Inferior parietal cortex (tissue), 1 donor: ENCODE data around the gene MCF2L.
"Not testable (repeated sequence)": the region's sequence is repeated elsewhere in the genome, so short reads cannot be mapped to it uniquely, and the experiment has no call there.

Experiments
- DNase-seq: peaks from one replicate; pipeline ENCODE4 v3.0.0-alpha.2; 2016; ENCODE audit errors: extremely low spot score

The MCF2L gene

DNA sequence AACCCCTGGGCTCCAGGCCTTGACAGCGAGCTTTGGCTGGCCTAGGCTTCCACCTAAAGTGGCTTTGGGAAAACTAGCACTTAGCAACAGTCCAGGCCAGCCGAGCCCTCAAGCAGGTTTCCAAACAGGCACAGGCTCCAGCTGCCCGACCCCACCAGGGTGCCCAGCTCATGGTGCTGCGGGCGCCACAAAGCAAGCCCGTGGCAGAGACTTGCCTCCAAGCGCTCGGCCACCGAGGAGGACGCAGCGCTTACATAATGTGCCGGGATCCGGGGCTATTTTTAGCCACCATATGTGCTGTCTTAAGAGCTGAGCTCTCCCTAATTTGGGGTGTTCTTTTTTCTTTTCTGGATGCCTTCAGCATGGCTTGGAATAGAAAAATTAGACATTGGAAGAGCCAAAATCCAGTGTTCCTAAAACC, 80.5 kb downstream of the MCF2L start:
- DNase-seq: peak; percentile 85

DNA sequence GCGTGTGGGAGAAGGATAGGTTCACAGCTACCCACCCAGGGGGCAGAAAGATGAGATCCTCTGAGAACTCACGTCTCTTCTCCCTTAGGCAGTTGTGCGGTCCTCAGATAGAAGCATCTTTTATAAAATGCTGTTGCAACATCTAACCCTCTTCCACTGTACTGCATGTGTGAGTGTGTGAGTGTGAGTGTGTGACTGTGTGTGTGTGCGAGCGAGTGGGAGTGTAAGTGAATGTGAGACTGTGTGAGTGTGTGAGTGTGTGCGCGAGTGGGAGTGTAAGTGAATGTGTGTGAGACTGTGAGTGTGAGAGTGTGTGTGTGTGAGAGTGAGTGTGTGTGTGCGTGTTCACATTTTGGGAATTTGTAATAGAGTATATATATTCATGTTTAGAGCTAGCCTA, 81.0 kb downstream of the MCF2L start:
- no peak for DNase-seq

GRCh38 chr13:113050734-113051431, 81.9 kb downstream of the MCF2L start:
- peak; percentile 30 for DNase-seq

- peak; percentile 17 for DNase-seq
Observed at GRCh38 chr13:113051641-113052040, 82.6 kb downstream of the MCF2L start.

DNA sequence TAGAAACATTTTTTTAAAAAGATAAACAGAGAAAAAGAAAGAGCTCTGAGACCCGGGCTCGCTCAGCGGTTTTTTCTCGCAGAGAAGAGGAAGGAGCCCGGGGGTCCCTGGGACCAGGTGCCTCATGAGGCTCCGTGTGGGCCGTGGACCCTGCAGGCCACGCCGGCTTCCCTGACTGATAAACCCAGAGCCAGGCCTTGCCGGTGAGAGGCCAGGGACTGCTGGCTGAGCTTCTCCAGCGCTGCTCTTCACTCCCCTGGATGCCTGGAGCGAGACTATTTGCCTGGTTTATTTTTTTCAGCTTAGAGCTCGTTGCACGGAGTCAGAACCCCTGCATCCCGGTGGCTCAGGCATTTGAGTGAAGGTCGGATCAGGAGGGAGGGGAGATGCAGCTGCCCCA, 83.2 kb downstream of the MCF2L start:
- no peak for DNase-seq

DNA sequence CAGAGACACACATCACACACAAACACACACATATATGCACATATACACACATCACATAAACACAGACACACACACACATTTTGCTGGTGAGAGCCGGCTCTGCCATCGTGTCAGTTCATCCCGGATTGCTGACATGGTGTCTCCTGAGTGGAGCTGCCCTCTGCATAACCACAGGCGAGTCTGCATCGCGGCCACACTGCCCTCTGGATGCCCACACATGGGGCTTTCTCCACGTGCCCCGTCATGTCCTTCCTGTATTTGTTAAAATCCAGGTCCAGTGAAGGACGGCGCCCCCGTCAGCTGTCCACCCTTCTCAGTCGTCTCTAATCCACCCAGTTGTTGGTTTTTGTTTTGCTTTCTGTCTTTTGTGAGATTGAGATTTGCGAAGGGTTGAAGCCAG, 84.0 kb downstream of the MCF2L start:
- DNase-seq: peak; percentile 15

DNA sequence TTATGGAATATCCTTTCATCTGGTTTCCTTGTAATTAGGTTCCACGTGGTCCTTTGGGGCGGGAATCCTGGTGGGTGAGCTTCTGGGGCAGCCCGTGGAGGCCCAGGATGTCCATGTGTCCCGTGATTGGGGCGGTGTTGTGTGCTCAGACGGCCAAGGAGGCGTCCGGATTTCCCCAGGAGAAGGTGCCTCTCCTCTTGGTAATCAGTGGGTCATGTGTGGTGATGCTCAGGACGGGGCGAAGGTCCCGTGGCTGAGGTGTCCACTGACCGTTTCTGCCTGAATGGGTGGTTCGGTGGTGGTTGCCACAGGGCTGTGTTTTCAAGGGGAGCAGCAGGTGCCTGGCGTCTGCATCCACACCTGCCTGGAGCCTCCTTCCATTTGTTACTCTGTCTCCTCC, 84.4 kb downstream of the MCF2L start:
- DNase-seq: no peak

GRCh38 chr13:113053801-113054604, 85.0 kb downstream of the MCF2L start:
- peak; percentile 39 for DNase-seq

- no peak for DNase-seq
Observed at GRCh38 chr13:113057084-113057483, 88.1 kb downstream of the MCF2L start.

- DNase-seq: not testable (repeated sequence)
Observed at GRCh38 chr13:113057559-113057958, 88.5 kb downstream of the MCF2L start.

DNA sequence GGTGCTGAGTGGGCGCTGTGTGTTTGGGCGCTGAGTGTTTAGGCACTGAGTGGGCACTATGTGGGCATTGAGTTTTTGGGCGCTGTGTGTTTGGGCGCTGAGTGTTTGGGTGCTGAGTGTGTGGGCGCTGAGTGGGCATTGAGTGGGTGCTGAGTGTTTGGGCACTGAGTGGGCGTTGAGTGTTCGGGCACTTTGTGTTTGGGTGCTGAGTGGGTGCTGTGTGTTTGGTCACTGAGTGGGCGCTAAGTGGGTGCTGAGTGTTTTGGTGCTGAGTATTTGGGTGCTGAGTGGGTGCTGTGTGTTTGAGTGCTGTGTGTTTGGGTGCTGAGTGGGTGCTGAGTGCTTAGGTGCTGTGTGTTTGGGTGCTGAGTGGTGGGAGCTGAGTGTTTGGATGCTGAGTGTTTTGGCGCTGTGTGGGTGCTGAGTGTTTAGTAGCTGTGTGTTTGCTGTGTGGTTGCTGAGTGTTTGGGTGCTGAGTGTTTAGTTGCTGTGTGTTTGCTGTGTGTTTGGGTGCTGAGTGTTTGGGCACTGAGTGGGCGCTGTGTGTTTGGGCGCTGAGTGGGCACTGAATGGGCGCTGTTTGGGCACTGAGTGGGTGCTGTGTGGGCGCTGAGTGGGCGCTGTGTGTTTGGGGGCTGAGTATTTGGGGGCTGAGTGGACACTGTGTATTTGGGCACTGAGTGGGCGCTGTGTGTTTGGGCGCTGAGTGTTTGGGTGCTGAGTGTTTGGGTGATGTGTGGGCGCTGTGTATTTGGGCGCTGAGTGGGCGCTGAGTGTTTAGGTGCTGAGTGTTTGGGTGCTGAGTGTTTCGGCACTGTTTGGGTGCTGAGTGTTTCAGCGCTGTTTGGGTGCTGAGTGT, 89.3 kb downstream of the MCF2L start:
- DNase-seq: no peak

- DNase-seq: no peak
Observed at GRCh38 chr13:113058988-113059850, 90.2 kb downstream of the MCF2L start.

DNA sequence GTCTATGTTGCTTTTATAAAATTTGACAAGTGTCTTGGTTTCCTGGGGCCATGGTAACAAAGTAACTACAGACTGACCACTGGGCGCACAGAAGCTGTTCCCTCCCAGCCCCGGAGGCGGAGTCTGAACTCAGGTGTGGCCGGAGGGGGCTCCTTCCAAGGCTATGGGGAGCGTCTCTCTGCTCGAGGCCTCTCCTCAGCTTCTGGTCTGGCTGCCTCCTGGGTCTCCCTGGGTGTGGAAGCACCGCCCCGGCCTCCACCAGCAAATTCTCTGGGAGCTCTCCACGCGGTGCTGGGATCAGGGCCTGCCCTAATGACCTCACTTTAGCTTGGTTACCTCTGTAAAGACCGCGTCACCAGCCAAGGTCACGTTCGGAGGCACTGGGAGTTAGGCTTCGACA, 90.9 kb downstream of the MCF2L start:
- DNase-seq: no peak

DNA sequence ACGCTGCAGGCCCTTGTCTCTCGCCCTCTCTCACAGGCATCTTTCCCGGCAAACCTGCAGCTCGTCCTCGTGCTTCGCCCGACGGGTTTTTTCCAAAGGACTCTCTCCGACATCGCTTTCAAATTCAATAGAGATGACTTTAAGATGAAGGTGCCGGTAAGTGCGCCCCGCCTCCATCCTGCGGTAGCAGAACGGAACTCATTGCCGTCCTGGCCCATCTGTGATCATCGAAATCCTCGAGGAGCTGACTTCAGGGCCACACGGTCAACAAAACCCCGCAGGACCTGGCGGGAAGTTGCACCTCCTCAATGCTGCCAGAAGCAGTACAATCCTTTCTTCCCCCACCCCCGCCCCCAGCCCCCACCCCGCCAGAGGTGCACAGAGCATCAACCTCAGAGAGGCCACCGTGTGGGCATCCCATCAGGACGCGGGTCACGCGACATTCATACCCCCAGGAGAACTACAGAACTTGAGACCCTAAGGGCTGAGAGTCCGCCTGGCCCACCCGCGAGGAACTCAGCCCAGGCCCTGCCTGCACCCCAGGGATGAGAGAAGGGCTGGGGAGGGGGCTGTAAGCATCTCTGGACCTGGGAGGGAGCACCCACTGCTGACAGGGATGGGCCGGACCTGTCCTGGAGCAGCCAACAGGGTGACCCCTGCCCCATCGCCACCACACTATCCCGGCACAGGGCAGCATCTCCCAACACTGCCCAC, 91.7 kb downstream of the MCF2L start:
- peak; percentile 20 for DNase-seq

DNA sequence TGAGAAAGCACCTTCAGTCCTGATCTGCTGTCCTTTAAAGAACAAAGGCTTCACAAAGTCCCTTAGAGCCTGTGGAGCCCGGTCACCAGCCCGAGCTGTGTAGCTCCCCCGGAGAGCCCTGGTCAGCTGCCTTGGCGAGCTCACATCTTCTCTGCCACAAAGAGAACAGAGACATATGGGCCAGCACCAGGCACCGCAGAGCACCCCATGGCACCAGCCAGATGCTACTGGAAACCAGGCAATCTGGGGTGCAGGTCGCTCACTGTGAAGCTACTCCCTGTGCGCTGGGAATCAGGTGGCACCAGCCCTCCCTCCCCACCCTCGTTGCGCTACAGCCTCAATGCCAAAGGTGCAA, 92.2 kb downstream of the MCF2L start:
- peak; percentile 79 for DNase-seq

DNA sequence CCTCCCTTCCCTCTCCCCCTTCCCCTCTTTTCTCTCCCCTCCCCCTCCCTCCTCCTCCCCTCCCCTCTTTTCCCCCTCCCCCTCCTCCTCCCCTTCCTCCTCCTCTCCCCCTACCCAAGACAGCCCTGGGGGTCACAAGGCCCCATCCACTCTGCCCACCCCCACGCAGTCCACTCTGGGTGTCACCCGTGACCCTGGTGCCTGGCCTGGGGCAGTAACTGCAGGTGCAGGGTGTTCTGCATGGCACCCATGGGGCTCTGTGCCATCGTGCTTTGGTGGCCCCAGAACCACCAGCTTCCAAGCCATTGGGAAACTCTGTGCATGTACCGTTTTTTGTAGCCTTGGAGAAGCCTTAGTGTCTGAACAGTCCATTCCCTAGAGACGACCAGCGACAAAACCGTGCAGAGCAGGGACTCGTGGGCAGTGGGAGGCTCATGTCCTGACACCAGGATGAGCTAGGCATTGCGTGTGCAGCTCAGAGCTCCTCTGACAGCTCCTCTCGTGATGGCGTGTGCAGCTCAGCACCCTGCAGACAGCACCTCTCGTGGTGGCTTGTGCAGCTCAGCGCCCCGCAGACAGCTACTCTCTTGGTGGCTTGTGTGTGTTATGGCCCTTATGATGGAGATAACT, 92.9 kb downstream of the MCF2L start:
- peak; percentile 38 for DNase-seq

GRCh38 chr13:113062691-113063090, 93.7 kb downstream of the MCF2L start:
- peak; percentile 10 for DNase-seq

- no peak for DNase-seq
Observed at GRCh38 chr13:113063091-113063491, 94.1 kb downstream of the MCF2L start.

GRCh38 chr13:113064000-113064533, 95.1 kb downstream of the MCF2L start:
- no peak for DNase-seq
